Activated CD8-positive, alpha-beta T cell treated with anti-CD3 and anti-CD28 coated beads for 36 hours (primary cell): Measurements from ENCODE around the gene CLPSL2. TPM values are rescaled to one million over a fixed set of nuclear protein-coding genes. Genes with fewer than 3 reads are reported as not detected.

ENCODE experiments used
- ATAC-seq: fragments of 200-7000 bp; cut with Tn5 transposase; one replicate; pipeline ENCODE4 v1.10.0; 2021; ENCODE audit warnings: mild to moderate bottlenecking, moderate library complexity
- CTCF ChIA-PET: fragments of 350-600 bp; sonication (Branson Sonifier 250); formaldehyde crosslinking; loops from one replicate; lab custom pipeline; 2021; ENCODE audit warnings: antibody characterized with exemption; lab: Charles Lee
- POLR2A ChIA-PET: fragments of 350-600 bp; sonication (Branson Sonifier 250); formaldehyde crosslinking; loops from one replicate; lab custom pipeline; 2021; ENCODE audit warnings: antibody characterized with exemption; lab: Charles Lee
- DNase-seq: peaks from one replicate; pipeline ENCODE4 v3.0.0-alpha.2; 2020
- H3K27ac Mint-ChIP-seq: one replicate; pipeline ENCODE4 v1.8.0; 2021; ENCODE audit warnings: mild to moderate bottlenecking, mixed read lengths
- H3K27me3 Mint-ChIP-seq: one replicate; pipeline ENCODE4 v1.8.0; 2021; ENCODE audit warnings: mixed read lengths
- H3K36me3 Mint-ChIP-seq: one replicate; pipeline ENCODE4 v1.8.0; 2021; ENCODE audit warnings: low read depth, mixed read lengths
- H3K4me1 Mint-ChIP-seq: one replicate; pipeline ENCODE4 v1.8.0; 2021; ENCODE audit warnings: low read depth, mixed read lengths
- H3K4me3 Mint-ChIP-seq: one replicate; pipeline ENCODE4 v1.8.0; 2021; ENCODE audit warnings: mild to moderate bottlenecking, moderate library complexity, mixed read lengths
- H3K9me3 Mint-ChIP-seq: one replicate; pipeline ENCODE4 v1.8.0; 2021; ENCODE audit warnings: mixed read lengths
- CTCF ChIP-seq: fragments of 200-600 bp; IDR thresholded peaks from one replicate; pipeline ENCODE4 v1.8.0; 2022; ENCODE audit warnings: antibody characterized with exemption, mild to moderate bottlenecking
- intact Hi-C: fragments of 100-400 bp; cut with micrococcal nuclease; formaldehyde crosslinking; loops from one replicate; pipeline ENCODE4 v1.10.0; 2022
- total RNA-seq, 2 experiments: library from RNA; stranded (reverse); gene quantifications; one replicate each; pipeline ENCODE4 v1.2.3, GENCODE V29; 2021

CLPSL2 gene
- total RNA-seq, 2 experiments from 2014 or later: not detected

GRCh38 chr6:35790683-35791082, 14.3 kb downstream of the CLPSL2 start:
- H3K27me3 Mint-ChIP-seq: peaks cover 21% of the 10 kb centered on the region
- no peak overlapping the region for H3K4me3 Mint-ChIP-seq
- ChIA-PET POLR2A (no interaction called here), CTCF (no interaction called here)
- no peak overlapping the region for H3K27ac Mint-ChIP-seq
- no peak for DNase-seq
- no peak for ATAC-seq
- TF ChIP-seq CTCF: no peak
- H3K36me3 Mint-ChIP-seq: no peaks in the 10 kb centered on the region
- intact Hi-C loops: no loop called here
- no peaks in the 10 kb centered on the region for H3K9me3 Mint-ChIP-seq
- H3K4me1 Mint-ChIP-seq: no peaks in the 10 kb centered on the region

- CTCF ChIA-PET: interaction anchor here (1.1 kb wide), 1 partner anchor 242 kb away, joined by 3 read pairs; no protein-coding TSS in a partner anchor
- H3K27ac Mint-ChIP-seq: no peak overlapping the region
- H3K36me3 Mint-ChIP-seq: no peaks in the 10 kb centered on the region
- POLR2A ChIA-PET: no interaction called here
- H3K27me3 Mint-ChIP-seq: peaks cover 2% of the 10 kb centered on the region
- TF ChIP-seq CTCF: no peak
- ATAC-seq (no peak), DNase-seq (no peak)
- H3K4me3 Mint-ChIP-seq: no peak overlapping the region
- intact Hi-C loops: no loop called here
- no peaks in the 10 kb centered on the region for H3K9me3 Mint-ChIP-seq
- no peaks in the 10 kb centered on the region for H3K4me1 Mint-ChIP-seq
Measured at GRCh38 chr6:35794536-35795452, 18.4 kb downstream of the CLPSL2 start.

- Mint-ChIP-seq H3K27me3 (no peaks in the 10 kb centered on the region), H3K36me3 (no peaks in the 10 kb centered on the region), H3K4me3 (no peak overlapping the region), H3K9me3 (no peaks in the 10 kb centered on the region), H3K4me1 (no peaks in the 10 kb centered on the region), H3K27ac (no peak overlapping the region)
- ChIA-PET CTCF (no interaction called here), POLR2A (no interaction called here)
- DNase-seq (no peak), ATAC-seq (no peak)
- intact Hi-C loops: no loop called here
- TF ChIP-seq CTCF: no peak
Measured at GRCh38 chr6:35795453-35796071, 19.2 kb downstream of the CLPSL2 start.

- ChIA-PET POLR2A (interaction anchor here (0.7 kb wide), 1 partner anchor 18 kb away, joined by 3 read pairs; no protein-coding TSS in a partner anchor), CTCF (no interaction called here)
- no peak overlapping the region for H3K27ac Mint-ChIP-seq
Measured at GRCh38 chr6:35796236-35796635, 19.8 kb downstream of the CLPSL2 start.

More at GRCh38 chr6:35796236-35796635, 19.8 kb downstream of the CLPSL2 start:
- no peaks in the 10 kb centered on the region for H3K9me3 Mint-ChIP-seq
- H3K4me3 Mint-ChIP-seq: no peak overlapping the region
- intact Hi-C loops: no loop called here
- H3K4me1 Mint-ChIP-seq: no peaks in the 10 kb centered on the region
- ATAC-seq (no peak), DNase-seq (no peak)
- H3K27me3 Mint-ChIP-seq: no peaks in the 10 kb centered on the region
- H3K36me3 Mint-ChIP-seq: no peaks in the 10 kb centered on the region
- TF ChIP-seq CTCF: no peak
